Endometrium (tissue), 2 donors: ENCODE data around the gene PALLD.

ENCODE experiments used
- FAIRE-seq: peaks from 2 replicates; lab custom pipeline; 2012; peaks lifted over from hg19 to GRCh38; lab: Jason Lieb, UNC
- donor health status: control.
- donor health status: control.

The PALLD gene

GRCh38 chr4:168832763-168833575 lies 336.1 kb downstream of the PALLD start:
- FAIRE-seq: no peak

DNA sequence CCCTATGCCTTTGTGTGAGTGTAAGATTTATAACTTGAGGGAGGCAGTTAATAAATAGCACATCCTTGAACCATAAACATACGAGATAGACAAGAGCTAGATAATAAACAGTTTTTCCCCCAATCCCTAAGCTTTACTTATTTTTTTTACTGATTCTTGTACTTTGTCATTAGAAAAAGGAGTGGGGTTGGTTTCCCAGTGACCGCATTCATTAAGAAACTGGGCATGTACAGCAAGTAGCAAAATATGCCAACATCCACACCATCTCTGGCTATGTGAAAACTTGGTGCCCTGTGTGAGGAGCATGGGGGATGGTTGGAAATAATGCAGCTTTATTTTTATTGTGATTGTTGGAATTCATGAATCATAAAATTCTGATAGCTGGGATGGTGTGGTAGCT lies 337.0 kb downstream of the PALLD start:
- no peak for FAIRE-seq

GRCh38 chr4:168835880-168836454 lies 339.1 kb downstream of the PALLD start:
- FAIRE-seq: no peak

DNA sequence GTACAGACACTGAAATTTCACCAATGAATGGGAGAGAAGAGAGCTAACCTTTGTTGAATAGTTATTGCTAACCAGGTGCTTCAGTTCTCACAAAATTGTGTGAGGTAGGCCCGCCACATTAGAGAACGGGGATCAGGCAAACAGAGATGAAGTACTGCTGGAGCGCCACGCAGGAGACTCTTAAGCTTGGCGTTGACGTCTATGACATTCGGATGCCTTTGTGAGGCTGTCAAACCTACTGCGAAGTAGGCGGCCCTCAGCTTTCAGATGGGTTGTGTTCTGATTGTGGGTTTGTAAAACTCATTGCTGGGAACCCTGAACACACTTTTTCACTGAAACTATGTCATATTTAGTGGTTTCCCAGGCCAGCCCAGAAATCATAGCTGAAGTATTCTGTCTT lies 339.6 kb downstream of the PALLD start:
- no peak for FAIRE-seq

DNA sequence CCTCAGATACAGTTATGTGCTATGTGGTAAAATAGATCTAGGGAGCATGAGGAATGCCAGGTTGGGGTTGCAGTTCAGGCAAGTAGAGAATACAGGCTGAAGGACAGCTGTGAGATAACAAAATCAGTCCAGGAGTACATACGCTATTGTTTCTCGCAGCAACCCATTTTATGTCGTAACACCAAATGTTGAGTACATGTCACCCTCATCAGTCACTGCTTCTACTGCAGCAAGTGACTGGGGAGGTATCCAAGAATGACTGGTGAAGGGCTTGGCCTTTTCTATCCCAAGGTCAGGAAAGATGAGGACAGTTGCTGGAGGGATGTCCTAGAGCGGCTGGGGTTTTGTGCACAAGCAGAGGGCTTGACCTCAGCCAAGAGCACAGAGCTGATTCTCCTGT lies 341.1 kb downstream of the PALLD start:
- no peak for FAIRE-seq

DNA sequence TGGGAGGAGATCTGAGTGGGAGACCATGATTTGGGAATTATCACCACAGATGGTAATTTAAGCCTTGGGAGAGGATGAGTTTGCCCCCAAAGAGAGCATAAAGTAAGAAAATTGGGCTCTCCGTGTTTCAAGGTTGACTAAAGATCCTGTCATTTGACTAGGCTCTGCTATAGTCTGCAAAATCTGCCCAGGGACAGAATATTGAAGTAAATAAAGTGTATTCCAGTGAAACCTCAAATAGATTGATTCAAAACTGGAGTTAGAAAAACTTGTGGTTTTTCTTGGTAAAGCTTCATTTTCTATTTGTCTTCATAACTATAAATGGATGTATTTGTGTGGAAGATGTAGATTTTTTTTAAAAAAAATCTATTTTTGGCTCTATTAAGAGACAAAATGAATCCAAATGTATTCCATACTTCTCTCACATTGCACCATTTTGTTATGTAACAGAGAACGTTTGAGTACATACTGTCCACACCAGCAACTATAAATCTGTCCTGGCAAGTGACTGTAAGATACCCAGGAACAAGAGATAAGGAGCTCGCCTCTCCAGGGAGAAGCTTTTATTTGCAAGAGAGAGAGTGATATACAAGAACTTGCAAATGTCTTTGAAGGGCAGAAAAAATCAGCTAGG lies 343.0 kb downstream of the PALLD start:
- FAIRE-seq: no peak

DNA sequence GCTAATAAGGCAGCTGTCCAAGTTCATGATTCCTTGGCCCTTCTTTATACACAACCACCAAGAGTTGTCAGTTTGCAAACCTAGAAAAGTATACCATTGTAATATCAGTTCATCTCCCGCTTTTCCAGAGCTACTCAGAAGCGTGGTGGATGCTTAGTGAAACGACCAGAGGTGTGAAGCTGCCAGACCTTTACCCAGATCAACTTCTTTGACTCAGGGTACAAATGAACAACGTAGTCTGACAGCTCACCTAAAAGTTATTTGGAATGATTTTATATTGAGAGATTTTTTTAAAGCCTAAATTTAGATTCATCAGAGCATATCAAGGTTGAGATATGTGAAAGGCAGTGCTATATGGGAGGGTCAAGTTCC lies 343.5 kb downstream of the PALLD start:
- FAIRE-seq: no peak

- FAIRE-seq: no peak
These were observed 344.3 kb downstream of the PALLD start for GRCh38 chr4:168841000-168841671.

DNA sequence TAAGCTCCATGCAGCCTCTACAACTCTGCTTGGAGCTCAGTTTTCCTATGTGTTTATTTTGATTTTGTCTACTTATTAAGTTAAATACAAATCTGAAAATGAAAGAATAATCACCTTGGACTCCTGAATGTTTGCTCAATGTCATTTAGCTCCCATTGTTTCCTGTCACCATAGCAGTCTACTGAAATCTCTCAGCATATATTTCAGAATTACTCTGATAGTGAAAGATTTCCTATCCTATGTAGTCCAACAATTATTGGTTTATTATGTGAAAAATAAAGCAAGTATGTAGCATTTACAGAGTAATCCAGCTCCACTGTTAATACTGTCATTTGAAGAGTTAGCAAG lies 344.8 kb downstream of the PALLD start:
- no peak for FAIRE-seq

GRCh38 chr4:168842186-168842585 lies 345.3 kb downstream of the PALLD start:
- no peak for FAIRE-seq

- no peak for FAIRE-seq
These were observed 346.8 kb downstream of the PALLD start for GRCh38 chr4:168843635-168844034.

DNA sequence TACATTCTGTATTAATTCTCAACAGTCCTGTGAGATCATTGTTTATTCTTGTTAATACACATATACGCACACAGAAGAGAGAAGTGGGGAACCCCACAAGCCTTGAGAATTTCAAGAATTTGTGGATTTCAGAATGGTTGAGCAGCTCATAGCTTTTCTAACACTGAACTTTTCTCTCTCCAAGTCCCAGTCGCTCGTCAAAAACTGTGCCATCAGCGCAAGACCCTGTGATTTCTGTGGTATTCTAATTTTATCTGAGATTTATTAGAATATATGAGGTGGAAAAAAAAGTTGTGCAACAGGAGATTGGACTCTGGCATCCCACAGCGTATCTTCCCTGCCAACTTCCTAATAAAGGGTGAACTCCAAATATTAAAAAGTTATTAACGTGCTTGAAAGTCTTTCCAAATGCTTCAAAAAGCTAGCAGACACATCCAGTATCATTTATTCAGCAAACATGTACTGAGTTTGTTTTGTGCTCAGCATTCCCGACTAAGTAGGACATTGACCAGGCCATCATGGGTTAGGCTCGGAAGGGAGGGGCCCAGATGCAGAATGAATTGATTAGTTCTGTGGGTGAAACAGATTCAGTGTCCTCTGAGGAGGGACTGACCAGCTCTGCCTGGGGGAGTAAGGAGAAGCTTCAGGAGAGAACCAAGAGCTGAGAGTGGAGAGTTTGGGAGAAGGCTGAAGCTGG lies 347.6 kb downstream of the PALLD start:
- no peak for FAIRE-seq

GRCh38 chr4:168845897-168846296 lies 349.0 kb downstream of the PALLD start:
- no peak for FAIRE-seq

DNA sequence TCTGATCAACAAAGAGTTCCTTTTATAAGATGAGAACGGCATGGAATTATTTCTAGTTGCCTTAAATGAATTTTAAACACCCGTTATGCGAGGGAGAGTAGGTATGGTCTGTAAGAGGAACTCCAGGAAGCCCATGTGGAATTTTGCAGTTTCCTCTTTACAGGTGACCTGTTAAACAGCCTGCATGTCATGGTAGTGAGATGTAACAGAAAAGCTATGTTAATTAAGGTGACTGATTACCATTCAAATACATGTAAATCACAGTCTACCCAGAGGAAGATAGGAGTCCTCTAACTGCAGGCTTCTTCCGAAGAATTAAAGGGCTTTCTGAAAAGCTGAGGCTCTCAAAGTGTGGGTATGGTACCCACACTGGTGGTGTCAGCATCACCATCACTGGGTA lies 349.6 kb downstream of the PALLD start:
- no peak for FAIRE-seq

GRCh38 chr4:168847771-168848502 lies 351.1 kb downstream of the PALLD start:
- no peak for FAIRE-seq

GRCh38 chr4:168849030-168849675 lies 352.3 kb downstream of the PALLD start:
- FAIRE-seq: peak; percentile 73

GRCh38 chr4:168849997-168850396 lies 353.1 kb downstream of the PALLD start:
- no peak for FAIRE-seq

- no peak for FAIRE-seq
These were observed 355.5 kb downstream of the PALLD start for GRCh38 chr4:168852387-168852786.

DNA sequence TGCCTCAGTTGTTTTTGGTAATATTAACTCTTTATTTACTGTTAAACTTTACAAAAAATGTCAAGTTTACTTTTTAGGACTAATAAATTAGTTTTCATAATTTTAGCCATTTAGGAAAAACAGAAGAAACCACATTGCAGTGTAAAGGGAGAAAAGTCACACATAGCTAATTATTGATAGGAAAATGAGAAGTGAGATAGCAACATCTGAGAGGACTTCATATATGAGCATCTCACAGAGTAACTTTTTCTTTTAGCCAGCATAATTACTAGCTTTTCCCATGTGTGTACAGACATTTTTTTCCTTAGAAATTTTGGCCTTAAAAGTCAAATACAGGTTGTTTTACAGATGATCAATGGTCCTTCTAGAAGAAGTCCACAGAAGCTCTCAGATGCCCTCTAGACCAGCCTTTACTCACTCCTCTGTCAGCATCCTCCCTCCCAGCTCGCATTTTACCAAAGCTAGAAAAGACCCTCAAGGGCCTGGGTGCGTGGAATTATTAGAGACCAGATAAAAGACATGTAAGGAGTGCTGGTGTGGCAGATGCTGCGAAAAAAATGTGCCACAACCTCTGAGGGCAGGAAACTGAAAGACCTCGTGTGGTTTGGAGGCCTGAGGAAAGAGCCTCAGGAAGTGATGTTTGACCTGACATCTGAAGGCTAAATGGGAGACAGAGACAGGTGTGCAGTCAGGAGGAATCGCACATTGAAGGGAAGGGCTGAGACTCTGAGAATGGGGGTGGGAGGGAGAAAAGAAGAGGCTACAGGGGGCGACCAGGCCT lies 356.3 kb downstream of the PALLD start:
- no peak for FAIRE-seq

- no peak for FAIRE-seq
These were observed 356.9 kb downstream of the PALLD start for GRCh38 chr4:168853770-168854169.
